HG02943 (cell line): ENCODE results near the gene UAP1L1.

Experiments used
- ATAC-seq: cut with Tn5 transposase; IDR thresholded peaks from one replicate; pipeline ENCODE4 v1.9.1; 2021; ENCODE audit warnings: mild to moderate bottlenecking, low read depth, moderate library complexity; ENCODE audit not compliant: unreplicated experiment

Gene UAP1L1

GRCh38 chr9:137089232-137089947 is 12.1 kb downstream of the UAP1L1 start:
- no peak for ATAC-seq

DNA sequence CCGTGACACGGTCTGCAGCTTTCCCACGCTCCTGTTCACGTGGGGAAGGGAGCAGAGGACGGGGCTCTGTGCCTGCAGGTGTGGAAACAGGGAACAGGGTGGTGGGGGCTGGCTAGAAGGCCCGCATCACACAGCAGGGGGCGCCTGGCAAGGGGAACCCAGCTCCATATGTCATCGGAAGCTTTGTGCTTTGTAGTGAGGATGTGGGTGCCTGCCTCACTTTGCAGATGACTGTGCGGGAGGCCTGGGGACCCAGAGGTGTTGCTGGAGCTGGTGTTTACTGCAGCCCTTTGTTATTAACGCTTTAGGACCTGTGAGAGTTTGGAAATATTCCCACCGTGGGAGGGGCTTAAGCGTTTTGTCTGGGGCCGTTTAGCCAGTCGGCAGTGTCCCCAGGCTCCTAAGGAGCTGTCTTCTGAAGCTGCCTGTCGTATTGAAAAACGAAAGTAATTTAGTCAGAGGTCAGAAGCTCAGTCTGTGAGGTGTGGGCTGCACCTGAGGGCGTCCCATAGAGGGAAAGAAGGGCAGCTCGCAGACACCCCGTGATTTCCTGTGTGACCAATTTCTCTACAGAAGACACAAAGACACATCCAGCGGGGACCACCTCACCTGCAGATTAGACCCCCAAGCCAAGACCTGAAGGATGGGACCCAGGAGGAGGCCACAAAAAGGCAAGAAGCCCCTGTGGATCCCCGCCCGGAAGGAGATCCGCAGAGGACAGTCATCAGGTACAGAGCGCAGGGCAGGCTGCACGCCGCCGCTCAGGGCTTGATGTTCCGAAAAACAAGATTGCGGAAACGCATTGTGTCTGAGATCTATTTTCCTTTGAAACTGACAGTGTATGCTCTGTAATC is 18.6 kb downstream of the UAP1L1 start:
- peak; percentile 71 for ATAC-seq

DNA sequence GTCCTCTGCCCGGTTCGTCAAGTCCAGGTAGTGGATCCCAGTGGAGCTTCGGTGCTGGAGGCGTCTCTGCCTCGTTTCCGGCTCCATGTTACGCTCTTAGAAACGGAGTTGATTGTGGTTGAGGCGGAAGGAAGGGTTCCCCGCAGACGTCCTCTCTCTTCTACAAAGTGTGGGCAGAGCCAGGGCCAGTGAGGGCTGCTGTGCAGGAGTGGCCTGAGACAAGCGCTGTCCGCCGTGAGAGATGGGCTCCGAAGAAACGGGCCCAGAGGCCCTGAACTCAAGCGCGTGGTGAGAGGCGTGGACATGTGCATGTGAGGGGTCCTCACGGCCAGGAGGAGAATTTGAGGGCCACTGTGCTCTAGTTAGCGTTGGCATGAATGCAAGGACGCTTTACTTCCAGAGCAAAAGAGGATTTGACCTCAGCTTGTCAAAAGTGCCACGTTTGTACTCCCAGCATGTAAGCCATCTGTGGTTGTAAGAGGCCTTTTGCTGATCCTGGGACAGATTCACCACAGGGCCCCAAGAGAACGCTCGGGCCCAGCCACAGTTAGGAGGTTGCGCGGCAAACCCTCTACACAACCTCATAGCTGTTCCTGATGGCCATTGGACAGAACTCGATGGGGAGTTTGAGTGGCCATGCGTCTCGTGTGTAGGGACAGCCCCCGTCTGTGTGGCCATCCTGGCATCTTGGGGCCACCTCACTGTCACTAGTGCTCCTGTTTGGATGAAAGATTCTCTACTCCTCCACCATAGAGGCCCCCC is 19.6 kb downstream of the UAP1L1 start:
- no peak for ATAC-seq

- no peak for ATAC-seq
Measured at GRCh38 chr9:137097761-137098462, 20.6 kb downstream of the UAP1L1 start.

- ATAC-seq: no peak
Measured at GRCh38 chr9:137099231-137099630, 21.9 kb downstream of the UAP1L1 start.

GRCh38 chr9:137103206-137103999 is 26.1 kb downstream of the UAP1L1 start:
- no peak for ATAC-seq

GRCh38 chr9:137105814-137106661 is 28.7 kb downstream of the UAP1L1 start:
- ATAC-seq: no peak

DNA sequence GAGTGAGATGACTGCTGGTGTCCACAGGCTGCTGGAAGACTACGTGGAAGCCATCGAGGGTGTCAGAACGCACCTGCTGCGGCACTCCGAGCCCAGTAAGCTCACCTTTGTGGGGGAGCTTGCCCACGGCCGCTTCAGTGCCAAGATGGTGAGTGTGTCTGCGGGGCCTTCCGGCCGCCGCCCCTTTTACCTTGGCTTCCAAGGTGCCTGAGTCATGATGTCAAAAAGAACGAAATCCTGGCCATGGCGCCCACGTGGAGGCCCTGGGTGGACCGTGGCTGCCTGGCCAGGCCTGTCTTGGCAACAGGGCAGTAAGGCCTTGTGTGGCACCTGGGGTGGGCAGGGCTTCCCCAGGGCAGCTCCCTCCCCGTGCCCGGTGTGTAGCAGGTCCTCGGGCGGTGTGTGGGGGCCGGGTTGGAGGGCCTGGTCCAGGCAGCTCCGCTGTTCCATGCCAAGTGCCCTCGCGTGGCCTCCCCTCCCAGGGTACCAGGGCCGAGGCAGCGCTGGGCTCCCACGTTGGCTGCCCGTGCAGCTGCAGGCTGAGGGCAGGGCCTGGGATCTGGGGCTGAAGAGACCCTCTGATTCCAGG is 29.4 kb downstream of the UAP1L1 start:
- no peak for ATAC-seq

DNA sequence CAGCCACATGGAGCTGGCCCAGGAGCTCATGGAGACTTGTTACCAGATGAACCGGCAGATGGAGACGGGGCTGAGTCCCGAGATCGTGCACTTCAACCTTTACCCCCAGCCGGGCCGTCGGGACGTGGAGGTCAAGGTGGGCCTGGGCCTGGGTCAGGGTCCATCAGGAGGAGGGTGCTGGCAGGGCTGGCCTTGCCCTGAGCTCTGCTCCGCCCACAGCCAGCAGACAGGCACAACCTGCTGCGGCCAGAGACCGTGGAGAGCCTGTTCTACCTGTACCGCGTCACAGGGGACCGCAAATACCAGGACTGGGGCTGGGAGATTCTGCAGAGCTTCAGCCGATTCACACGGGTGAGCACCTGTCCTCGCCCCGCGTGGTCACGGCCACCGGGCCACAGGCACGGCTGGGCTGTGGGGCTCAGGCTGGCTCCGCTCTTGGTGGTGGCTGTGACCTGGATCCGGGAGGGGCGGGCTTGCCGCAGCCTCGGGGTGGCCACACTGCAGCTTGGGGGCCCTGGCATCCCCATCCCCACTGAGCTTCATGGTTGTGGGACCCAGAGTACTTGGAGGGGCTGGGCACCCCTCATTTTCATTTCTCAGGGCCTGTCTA is 30.1 kb downstream of the UAP1L1 start:
- ATAC-seq: no peak

DNA sequence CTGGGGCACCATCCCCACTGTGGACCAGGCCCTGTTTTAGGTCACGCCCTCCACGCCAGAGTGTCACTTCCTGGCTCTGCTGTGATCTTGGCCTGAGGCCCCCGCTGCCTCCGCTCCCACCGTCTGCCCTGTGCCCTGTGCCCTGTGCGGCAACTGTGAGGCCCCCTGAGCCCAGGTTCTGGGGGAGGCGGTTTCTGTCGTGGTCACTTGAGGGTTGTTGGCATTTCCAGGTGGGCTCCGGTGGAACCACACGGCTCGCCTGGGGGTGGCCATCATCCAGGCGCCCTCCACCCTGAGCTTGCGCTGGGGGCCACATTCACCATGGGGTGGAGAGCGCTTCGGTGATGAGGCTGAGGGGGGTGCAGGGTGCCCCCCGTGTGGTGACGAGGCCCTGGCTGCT is 30.7 kb downstream of the UAP1L1 start:
- ATAC-seq: no peak

DNA sequence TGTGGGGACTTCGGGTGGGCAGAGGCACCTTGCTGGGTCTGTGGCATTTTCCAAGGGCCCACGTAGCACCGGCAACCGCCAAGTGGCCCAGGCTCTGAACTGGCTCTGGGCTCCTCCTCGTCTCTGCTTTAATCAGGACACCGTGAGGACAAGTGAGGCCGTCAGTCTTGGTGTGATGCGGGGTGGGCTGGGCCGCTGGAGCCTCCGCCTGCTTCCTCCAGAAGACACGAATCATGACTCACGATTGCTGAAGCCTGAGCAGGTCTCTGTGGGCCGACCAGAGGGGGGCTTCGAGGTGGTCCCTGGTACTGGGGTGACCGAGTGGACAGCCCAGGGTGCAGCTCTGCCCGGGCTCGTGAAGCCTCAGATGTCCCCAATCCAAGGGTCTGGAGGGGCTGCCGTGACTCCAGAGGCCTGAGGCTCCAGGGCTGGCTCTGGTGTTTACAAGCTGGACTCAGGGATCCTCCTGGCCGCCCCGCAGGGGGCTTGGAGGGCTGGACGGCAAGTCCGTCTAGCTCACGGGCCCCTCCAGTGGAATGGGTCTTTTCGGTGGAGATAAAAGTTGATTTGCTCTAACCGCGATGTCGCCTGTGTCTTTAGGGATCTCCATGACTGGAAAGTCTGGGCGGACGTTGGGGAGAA is 31.4 kb downstream of the UAP1L1 start:
- no peak for ATAC-seq

GRCh38 chr9:137109250-137110146 is 32.2 kb downstream of the UAP1L1 start:
- no peak for ATAC-seq

- ATAC-seq: no peak
Measured at GRCh38 chr9:137110147-137110910, 33.0 kb downstream of the UAP1L1 start.

DNA sequence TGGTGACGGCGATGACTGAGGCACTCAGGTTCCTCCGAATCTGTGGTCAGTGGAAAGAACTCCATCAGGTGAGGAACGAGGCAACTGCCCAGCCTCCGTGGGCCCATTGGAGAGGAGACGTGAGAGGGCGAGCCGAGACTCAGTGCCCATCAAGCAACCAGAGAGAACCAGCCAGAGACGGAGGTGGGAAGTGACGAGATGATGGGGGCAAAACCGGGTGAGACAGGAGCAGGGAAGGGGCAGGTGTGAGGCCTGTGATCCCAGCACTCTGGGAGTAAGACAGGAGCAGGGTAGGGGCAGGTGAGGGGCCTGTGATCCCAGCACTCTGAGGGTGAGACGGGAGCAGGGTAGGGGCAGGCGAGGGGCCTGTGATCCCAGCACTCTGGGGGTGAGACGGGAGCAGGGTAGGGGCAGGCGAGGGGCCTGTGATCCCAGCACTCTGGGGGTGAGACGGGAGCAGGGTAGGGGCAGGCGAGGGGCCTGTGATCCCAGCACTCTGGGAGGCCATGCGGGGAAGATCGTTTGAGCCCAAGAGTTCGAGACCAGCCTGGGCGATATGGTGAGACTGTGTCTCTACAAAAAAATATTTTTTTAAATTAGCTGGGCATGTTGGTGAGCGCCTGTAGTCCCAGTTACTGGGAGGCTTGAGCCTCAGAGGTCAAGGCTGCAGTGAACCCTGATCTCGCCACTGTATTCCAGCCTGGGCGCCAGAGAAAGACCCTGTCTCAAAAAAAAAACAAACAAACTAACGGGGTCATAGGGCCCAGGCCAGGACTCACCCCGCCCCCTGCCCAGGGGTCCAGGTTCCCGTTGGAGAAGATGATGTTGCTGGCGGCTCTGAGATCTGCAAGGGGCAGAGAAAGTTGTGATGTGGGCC is 33.8 kb downstream of the UAP1L1 start:
- ATAC-seq: no peak
